Caco-2 (cell line): Measurements from ENCODE around the gene SYNGR1. TPM values are rescaled to one million over a fixed set of nuclear protein-coding genes. Genes with fewer than 3 reads are reported as not detected.

ENCODE experiments used
- BruUV-seq: library from RNA; stranded (reverse); fragments of 400-500 nt; replicated peaks from 2 replicates; lab custom pipeline; 2021; lab: Mats Ljungman, UMichigan
- CTCF ChIA-PET: fragments of 300-600 bp; sonication (Branson Sonifier 250); formaldehyde crosslinking; loops from one replicate; lab custom pipeline; 2022; ENCODE audit warnings: antibody characterized with exemption; lab: Charles Lee
- POLR2A ChIA-PET: fragments of 300-600 bp; sonication (Branson Sonifier 250); formaldehyde crosslinking; loops from one replicate; lab custom pipeline; 2022; ENCODE audit warnings: antibody characterized with exemption; lab: Charles Lee
- DNase-seq, 2 experiments: peaks; one replicate each; pipeline versions ENCODE4 v3.0.0 to v3.0.0-alpha.2; 2020 to 2022
- H3K27me3 ChIP-seq: replicated peaks from 2 replicates; pipeline ENCODE4 v1.6.0; 2011; ENCODE audit warnings: low read length; ENCODE audit not compliant: control insufficient read depth, insufficient read depth
- H3K36me3 ChIP-seq: 2 replicates; pipeline ENCODE4 v1.5.1; 2011; ENCODE audit warnings: low read length; ENCODE audit not compliant: control insufficient read depth, insufficient read depth
- H3K4me1 ChIP-seq: fragments of 250-450 bp; sonication (Bioruptor Pico); 2 replicates; pipeline ENCODE4 v1.5.1; 2020; ENCODE audit warnings: mild to moderate bottlenecking
- H3K4me3 ChIP-seq: 2 replicates; pipeline ENCODE4 v1.5.1; 2011; ENCODE audit warnings: low read depth, mild to moderate bottlenecking, control low read depth, low read length
- H3K9me3 ChIP-seq: fragments of 250-450 bp; sonication (Bioruptor Pico); 2 replicates; pipeline ENCODE4 v1.5.1; 2020; ENCODE audit warnings: mild to moderate bottlenecking, moderate library complexity
- H3K27ac Mint-ChIP-seq: one replicate; pipeline ENCODE4 v1.8.0; 2022; ENCODE audit warnings: mixed read lengths; ENCODE audit not compliant: unreplicated experiment
- H3K27me3 Mint-ChIP-seq: one replicate; pipeline ENCODE4 v1.8.0; 2022; ENCODE audit warnings: mixed read lengths; ENCODE audit not compliant: insufficient read depth, unreplicated experiment
- H3K36me3 Mint-ChIP-seq: one replicate; pipeline ENCODE4 v1.8.0; 2022; ENCODE audit warnings: mild to moderate bottlenecking, mixed read lengths; ENCODE audit not compliant: insufficient read depth, unreplicated experiment
- H3K4me1 Mint-ChIP-seq: one replicate; pipeline ENCODE4 v1.8.0; 2022; ENCODE audit warnings: low read depth, mixed read lengths; ENCODE audit not compliant: unreplicated experiment
- H3K4me3 Mint-ChIP-seq: one replicate; pipeline ENCODE4 v1.8.0; 2022; ENCODE audit warnings: mild to moderate bottlenecking, moderate library complexity, mixed read lengths; ENCODE audit not compliant: unreplicated experiment
- H3K9me3 Mint-ChIP-seq: one replicate; pipeline ENCODE4 v1.8.0; 2022; ENCODE audit warnings: mixed read lengths; ENCODE audit not compliant: unreplicated experiment
- intact Hi-C: fragments of 100-400 bp; cut with micrococcal nuclease; formaldehyde crosslinking; loops from one replicate; pipeline ENCODE4 v1.10.0; 2022; ENCODE audit not compliant: unreplicated experiment
- total RNA-seq: library from RNA; stranded (reverse); gene quantifications from 2 replicates; pipeline ENCODE4 v1.2.3, GENCODE V29; 2022
- TF ChIP-seq, protein P1 (sequence below), 2 experiments: fragments of 200-600 bp in 1 of 2; IDR thresholded peaks; 1 replicate in 1 of 2; 2 replicates in 1 of 2; pipeline versions ENCODE4 v1.5.1 to v1.8.0; 2011 to 2022; ENCODE audit warnings: antibody characterized with exemption in 1 of 2, control low read depth in 1 of 2, inconsistent platforms in 1 of 2, low read depth in 1 of 2, low read length in 1 of 2, mild to moderate bottlenecking in 1 of 2, moderate library complexity in 1 of 2; ENCODE audit not compliant: insufficient read depth in 1 of 2, severe bottlenecking in 1 of 2, unreplicated experiment in 1 of 2

The SYNGR1 gene
- total RNA-seq, 1 experiment from 2014 or later, result 20.2 TPM

DNA sequence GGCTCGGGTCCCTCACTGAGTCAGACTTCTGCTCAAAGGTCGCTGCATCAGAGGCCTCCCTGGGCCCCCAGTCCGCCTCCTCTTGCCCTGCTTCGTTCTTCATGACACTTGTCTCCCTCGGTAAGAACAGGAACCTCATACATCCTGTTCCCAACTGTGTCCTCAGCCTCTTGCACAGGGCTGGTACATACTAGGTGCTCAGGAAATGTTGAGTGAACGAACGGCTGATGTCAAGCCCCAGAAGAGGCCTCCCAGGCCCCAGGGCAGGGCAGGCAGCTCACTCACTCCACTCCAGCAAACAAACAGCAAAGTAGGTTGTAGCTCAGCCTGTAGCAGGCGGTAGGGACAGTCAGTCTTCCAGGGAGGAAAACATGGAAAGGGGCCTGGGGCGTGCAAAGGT is 17.2 kb downstream of the SYNGR1 start:
- Mint-ChIP-seq H3K9me3 (no peaks in the 10 kb centered on the region), H3K36me3 (peaks cover 6% of the 10 kb centered on the region), H3K27me3 (no peaks in the 10 kb centered on the region), H3K4me1 (peaks cover 19% of the 10 kb centered on the region), H3K27ac (no peak overlapping the region), H3K4me3 (no peak overlapping the region)
- TF ChIP-seq, protein P1, sequence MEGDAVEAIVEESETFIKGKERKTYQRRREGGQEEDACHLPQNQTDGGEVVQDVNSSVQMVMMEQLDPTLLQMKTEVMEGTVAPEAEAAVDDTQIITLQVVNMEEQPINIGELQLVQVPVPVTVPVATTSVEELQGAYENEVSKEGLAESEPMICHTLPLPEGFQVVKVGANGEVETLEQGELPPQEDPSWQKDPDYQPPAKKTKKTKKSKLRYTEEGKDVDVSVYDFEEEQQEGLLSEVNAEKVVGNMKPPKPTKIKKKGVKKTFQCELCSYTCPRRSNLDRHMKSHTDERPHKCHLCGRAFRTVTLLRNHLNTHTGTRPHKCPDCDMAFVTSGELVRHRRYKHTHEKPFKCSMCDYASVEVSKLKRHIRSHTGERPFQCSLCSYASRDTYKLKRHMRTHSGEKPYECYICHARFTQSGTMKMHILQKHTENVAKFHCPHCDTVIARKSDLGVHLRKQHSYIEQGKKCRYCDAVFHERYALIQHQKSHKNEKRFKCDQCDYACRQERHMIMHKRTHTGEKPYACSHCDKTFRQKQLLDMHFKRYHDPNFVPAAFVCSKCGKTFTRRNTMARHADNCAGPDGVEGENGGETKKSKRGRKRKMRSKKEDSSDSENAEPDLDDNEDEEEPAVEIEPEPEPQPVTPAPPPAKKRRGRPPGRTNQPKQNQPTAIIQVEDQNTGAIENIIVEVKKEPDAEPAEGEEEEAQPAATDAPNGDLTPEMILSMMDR (IDR thresholded peaks at IDR 0.05; ENCODE audit: insufficient read depth in 1 of 2, low read depth in 1 of 2, low read length in 1 of 2, severe bottlenecking in 1 of 2, unreplicated experiment in 1 of 2), result no peak
- DNase-seq, result no peak
- Histone ChIP-seq H3K4me3 (no peak overlapping the region), H3K9me3 (no peaks in the 10 kb centered on the region), H3K36me3 (no peaks in the 10 kb centered on the region), H3K27me3 (no peaks in the 10 kb centered on the region), H3K4me1 (peaks cover 4% of the 10 kb centered on the region; the same call in 1 of the 2 replicates)
- ChIA-PET CTCF (no interaction called here), POLR2A (no interaction called here)
- BruUV-seq, result no TSS peak
- intact Hi-C loops, result no loop called here

DNA sequence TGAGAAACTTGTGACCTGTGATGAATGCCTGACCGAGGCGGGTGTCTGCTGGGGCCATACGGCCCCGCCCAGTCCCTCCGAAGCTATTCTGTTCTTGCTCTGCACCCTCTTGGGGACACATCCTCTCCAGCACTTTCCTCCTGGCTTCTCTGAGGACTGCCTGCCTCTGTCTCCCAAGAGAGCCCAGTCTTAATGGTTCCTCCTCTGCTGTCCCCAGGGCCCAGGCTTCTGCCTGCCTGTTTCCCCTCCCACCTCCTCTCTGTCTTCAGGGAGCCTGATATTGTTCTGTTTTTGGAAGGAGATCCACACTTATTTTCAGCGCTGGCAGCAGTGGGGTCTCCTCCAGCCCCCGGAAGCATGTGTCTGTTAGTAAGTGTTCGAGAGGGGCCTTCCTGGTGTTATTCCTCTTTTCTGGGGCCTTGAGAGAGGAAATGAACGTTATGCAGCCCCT is 18.7 kb downstream of the SYNGR1 start:
- intact Hi-C loops, result no loop called here
- Histone ChIP-seq H3K4me1 (peaks cover 4% of the 10 kb centered on the region; the same call in 1 of the 2 replicates), H3K4me3 (no peak overlapping the region), H3K27me3 (no peaks in the 10 kb centered on the region), H3K9me3 (no peaks in the 10 kb centered on the region), H3K36me3 (no peaks in the 10 kb centered on the region)
- H3K27ac Mint-ChIP-seq, result no peak overlapping the region
- H3K4me3 Mint-ChIP-seq, result no peak overlapping the region
- ChIA-PET CTCF (no interaction called here), POLR2A (no interaction called here)
- BruUV-seq, result no TSS peak
- H3K4me1 Mint-ChIP-seq, result peaks cover 9% of the 10 kb centered on the region
- no peaks in the 10 kb centered on the region for H3K27me3 Mint-ChIP-seq
- DNase-seq, result no peak
- peaks cover 6% of the 10 kb centered on the region for H3K36me3 Mint-ChIP-seq
- H3K9me3 Mint-ChIP-seq, result no peaks in the 10 kb centered on the region
- TF ChIP-seq, protein P1 (IDR thresholded peaks at IDR 0.05; ENCODE audit: insufficient read depth in 1 of 2, low read depth in 1 of 2, low read length in 1 of 2, severe bottlenecking in 1 of 2, unreplicated experiment in 1 of 2), result no peak

GRCh38 chr22:39369186-39369585 is 19.4 kb downstream of the SYNGR1 start:
- no peaks in the 10 kb centered on the region for H3K27me3 Mint-ChIP-seq
- H3K9me3 Mint-ChIP-seq, result no peaks in the 10 kb centered on the region
- H3K27ac Mint-ChIP-seq, result no peak overlapping the region
- intact Hi-C loops, result no loop called here
- H3K4me1 Mint-ChIP-seq, result peaks cover 8% of the 10 kb centered on the region
- peaks cover 6% of the 10 kb centered on the region for H3K36me3 Mint-ChIP-seq
- ChIA-PET POLR2A (no interaction called here), CTCF (no interaction called here)
- H3K4me3 Mint-ChIP-seq, result no peak overlapping the region
- H3K4me3 ChIP-seq, result no peak overlapping the region
- no peaks in the 10 kb centered on the region for H3K9me3 ChIP-seq
- no peaks in the 10 kb centered on the region for H3K36me3 ChIP-seq
- no peak for DNase-seq
- H3K27me3 ChIP-seq, result no peaks in the 10 kb centered on the region
- BruUV-seq, result no TSS peak
- H3K4me1 ChIP-seq, result peaks cover 4% of the 10 kb centered on the region; the same call in 1 of the 2 replicates
- TF ChIP-seq, protein P1 (IDR thresholded peaks at IDR 0.05; ENCODE audit: insufficient read depth in 1 of 2, low read depth in 1 of 2, low read length in 1 of 2, severe bottlenecking in 1 of 2, unreplicated experiment in 1 of 2), result no peak
